ENCODE measurements around the gene HMCES.

The HMCES gene

GRCh38 chr3:129315223-129315997, 36.7 kb downstream of the HMCES start:
- no peak for TF ChIP-seq CTCF (IDR thresholded peaks at IDR 0.05; ENCODE audit: low read length, missing control alignments)
- peak; percentile 28 for DNase-seq (ENCODE audit: low read depth)
- peak overlapping the region; percentile 85 for H3K4me3 ChIP-seq (replicated peaks; ENCODE audit: low read depth, low read length)

GRCh38 chr3:129315998-129316247, 37.3 kb downstream of the HMCES start:
- TF ChIP-seq CTCF (IDR thresholded peaks at IDR 0.05; ENCODE audit: low read length, missing control alignments): no peak
- no peak for DNase-seq (ENCODE audit: low read depth)
- peak overlapping the region; percentile 85 for H3K4me3 ChIP-seq (replicated peaks; ENCODE audit: low read depth, low read length)

- peak; percentile 34 for TF ChIP-seq CTCF (IDR thresholded peaks at IDR 0.05; ENCODE audit: low read length, missing control alignments)
- peak; percentile 84 for DNase-seq (ENCODE audit: low read depth)
- H3K4me3 ChIP-seq (replicated peaks; ENCODE audit: low read depth, low read length): peak overlapping the region; percentile 85
These were observed 37.8 kb downstream of the HMCES start for GRCh38 chr3:129316248-129317013.

- peak overlapping the region; percentile 85 for H3K4me3 ChIP-seq (replicated peaks; ENCODE audit: low read depth, low read length)
- DNase-seq (ENCODE audit: low read depth): no peak
- no peak for TF ChIP-seq CTCF (IDR thresholded peaks at IDR 0.05; ENCODE audit: low read length, missing control alignments)
These were observed 38.5 kb downstream of the HMCES start for GRCh38 chr3:129317014-129317771.

- no peak for DNase-seq (ENCODE audit: low read depth)
- no peak overlapping the region for H3K4me3 ChIP-seq (replicated peaks; ENCODE audit: low read depth, low read length)
These were observed 39.2 kb downstream of the HMCES start for GRCh38 chr3:129317848-129318247.

GRCh38 chr3:129318921-129319320, 40.3 kb downstream of the HMCES start:
- TF ChIP-seq CTCF (IDR thresholded peaks at IDR 0.05; ENCODE audit: low read length, missing control alignments): no peak

More at GRCh38 chr3:129317848-129318247, 39.2 kb downstream of the HMCES start:
- no peak for TF ChIP-seq CTCF (IDR thresholded peaks at IDR 0.05; ENCODE audit: low read length, missing control alignments)

More at GRCh38 chr3:129318921-129319320, 40.3 kb downstream of the HMCES start:
- no peak for DNase-seq (ENCODE audit: low read depth)
- no peak overlapping the region for H3K4me3 ChIP-seq (replicated peaks; ENCODE audit: low read depth, low read length)
